IPS DF 4.7 (cell line): ENCODE measurements around the gene CXCL5.
"Not testable (repeated sequence)": the region's sequence is repeated elsewhere in the genome, so short reads cannot be mapped to it uniquely, and the experiment has no call there.

ENCODE experiments used
- DNase-seq: peaks from one replicate; pipeline ENCODE4 v3.0.0-alpha.2; 2013; ENCODE audit warnings: low spot score; ENCODE audit errors: extremely low read depth

Gene CXCL5

DNA sequence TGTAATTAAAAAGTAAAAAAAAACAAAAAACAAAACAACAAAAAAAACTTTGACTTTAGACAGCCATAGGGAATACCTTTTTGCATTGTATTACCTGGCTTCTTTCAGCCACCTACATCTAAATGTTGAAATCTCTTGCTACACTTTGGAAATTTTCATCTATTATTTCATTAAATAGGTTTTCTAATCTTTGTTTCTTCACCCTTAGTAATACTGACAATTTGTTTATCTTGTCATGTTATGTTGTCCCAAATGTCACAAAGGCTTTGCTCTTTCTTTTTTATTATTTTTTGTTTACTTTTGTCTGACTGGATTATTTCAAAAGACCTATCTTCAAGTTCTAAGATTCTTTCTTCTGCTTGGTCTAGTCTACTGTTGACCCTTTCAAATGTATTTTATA lies 24.1 kb downstream of the CXCL5 start:
- DNase-seq, result no peak

DNA sequence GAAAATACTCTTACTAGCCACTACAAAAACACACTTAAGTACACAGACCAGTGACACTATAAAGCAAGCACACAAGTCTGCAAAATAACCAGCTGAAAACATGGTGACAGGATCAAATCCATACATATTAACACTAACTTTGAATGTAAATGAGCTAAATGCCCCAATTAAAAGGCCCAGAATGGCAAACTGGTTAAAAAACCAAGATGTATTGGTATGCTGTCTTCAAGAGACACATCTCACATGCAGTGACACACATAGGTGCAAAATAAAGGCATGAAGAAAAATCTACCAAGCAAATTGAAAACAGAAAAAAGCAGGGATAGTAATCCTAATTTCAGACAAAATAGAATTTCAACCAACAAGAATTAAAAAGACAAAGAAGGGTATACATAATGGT lies 27.5 kb downstream of the CXCL5 start:
- no peak for DNase-seq

DNA sequence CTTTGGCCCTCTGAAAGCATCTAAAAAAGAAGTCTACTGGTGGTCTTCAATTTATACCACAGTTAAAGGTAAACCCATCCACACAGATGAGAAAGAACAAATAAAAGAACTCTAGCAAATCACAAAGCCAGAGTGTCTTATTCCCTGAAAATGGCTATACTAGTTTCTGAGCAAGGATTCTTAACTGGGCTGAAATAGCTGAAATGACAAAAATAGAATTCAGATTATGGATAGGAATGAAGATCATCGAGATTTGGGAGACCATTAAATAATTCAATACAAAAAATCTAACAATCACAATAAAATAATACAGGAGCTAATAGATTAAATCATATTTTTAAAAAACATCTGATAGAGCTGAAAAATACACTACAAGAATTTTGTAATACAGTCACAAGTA lies 28.5 kb downstream of the CXCL5 start:
- no peak for DNase-seq

DNA sequence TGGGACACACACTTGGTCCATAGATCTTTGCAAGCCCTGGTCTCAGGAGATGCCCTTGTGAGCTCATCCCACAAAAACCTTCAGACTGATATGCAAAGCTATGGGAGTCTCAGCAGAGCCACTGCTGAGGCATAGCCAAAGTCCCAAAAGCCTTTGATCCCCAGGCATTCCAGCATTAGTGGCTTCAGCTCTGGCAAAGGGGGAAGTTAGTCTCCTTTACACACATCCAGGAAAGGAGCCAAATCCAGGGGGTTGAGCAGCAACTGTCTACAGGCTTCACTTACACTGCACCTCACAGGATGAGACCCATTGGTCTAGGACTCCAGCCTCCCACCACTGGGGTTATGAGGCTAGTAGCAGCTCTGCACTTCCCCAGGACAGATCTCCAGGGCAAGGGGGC lies 30.6 kb downstream of the CXCL5 start:
- no peak for DNase-seq

DNA sequence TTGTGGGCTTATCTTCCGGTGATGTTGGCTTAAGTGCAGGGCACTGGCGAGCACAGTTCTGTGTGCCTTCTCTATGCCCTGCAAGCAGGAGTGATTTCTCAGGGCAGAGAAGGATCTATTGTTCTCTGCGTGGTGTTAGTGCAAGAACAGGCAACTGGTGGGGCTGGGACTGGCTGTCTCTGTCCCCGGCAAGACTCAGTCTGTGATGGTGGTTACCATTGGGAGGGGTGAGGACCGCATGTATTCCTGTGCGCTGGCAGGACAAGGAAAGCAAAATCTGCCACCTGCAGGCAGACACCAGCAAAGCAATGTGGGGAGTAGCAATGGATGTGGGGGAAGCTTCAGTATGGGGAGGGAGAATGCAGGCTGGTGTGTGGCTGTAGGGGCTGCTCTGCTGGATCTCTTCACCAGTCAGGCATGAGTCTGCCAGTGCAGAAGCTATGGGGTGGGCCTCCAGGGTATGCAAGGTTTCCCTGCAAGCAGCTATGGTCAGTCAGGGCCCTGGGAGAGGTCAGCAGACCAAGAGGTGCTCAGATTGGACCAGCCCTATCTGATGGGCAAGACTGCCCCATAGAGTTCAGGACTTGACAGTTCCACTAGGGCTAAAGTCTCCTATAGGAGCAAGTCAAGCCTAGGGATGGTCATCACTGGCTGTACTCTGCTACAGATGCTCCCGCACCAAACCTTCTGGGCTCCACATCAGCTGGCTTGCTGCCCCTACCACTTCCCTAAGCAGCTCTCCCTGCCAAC lies 33.4 kb downstream of the CXCL5 start:
- DNase-seq, result peak; percentile 56

DNA sequence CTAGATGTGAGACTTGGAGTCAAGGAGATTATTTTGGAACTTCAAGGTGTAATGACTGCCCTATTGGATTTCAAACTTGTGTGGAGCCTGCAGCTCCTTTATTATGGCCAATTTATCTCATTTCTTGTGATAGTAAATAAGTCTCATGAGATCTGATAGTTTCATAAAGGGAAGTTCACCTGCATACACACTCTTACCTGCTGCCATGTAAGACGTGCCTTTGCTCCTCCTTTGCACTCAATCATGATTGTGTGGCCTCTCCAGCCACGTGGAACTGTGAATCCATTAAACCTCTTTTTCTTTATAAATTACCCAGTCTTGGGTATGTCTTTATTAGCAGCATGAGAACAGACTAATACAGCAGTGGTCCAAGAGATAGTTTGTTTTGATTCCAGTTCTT lies 35.8 kb downstream of the CXCL5 start:
- DNase-seq, result no peak

DNA sequence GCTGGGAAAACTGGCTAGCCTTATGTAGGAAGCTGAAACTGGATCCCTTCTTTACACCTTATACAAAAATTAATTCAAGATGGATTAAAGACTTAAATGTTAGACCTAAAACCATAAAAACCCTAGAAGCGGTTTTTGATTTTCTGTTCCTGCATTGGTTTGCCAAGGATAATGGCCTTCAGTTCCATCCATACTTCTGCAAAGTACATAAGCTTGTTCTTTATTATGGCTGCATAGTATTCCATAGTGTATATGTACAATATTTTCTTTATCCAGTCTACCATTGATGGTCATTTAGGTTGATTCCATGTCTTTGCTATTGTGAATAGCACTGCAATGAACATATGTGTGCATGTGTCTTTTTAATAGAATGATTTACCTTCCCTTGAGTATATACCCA lies 39.4 kb downstream of the CXCL5 start:
- DNase-seq, result not testable (repeated sequence)

DNA sequence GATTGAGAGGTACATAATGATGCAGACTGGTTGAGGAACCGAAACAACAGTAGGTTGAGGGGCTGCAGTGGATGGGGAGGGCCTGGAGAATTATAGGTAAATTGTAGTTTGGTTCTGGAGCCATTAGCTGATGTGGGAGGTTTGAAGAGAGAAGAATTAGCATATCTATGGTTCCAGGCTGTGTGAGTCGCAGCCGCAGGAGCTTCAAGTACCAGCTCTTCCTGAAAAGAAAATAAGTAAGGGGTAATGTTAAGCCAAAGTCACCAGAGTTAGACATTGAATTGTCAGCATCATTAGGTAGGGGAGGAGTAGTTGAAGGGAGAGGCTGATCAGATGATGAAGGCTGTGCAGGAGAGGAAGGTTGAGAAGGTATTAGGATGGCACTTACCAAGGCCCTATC lies 46.1 kb downstream of the CXCL5 start:
- DNase-seq, result no peak

DNA sequence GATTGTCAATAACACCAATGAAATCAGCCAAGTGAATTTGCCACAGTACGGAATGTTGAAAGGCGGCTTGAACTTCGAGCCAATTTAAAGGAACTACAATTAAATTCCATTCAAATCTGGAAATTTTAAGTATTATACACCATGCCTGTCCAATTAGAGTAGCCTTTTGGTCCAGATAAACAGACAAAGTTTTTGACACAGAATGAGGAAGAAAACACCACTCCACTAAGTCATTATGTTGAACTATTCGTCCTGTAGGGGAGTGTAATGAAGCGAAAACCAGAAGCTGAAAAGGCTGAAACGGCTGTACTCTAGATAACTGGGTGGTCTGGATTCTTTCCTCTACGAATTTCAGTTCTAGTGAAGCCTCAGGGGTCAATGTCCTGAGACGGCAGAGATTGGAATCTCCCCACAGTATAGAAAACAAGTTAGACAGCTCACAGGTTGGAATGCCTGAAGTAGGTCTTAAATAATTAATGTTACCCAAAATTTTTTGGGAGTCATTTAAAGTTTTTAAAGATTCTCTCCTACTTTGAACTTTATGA lies 48.0 kb downstream of the CXCL5 start:
- DNase-seq, result not testable (repeated sequence)

DNA sequence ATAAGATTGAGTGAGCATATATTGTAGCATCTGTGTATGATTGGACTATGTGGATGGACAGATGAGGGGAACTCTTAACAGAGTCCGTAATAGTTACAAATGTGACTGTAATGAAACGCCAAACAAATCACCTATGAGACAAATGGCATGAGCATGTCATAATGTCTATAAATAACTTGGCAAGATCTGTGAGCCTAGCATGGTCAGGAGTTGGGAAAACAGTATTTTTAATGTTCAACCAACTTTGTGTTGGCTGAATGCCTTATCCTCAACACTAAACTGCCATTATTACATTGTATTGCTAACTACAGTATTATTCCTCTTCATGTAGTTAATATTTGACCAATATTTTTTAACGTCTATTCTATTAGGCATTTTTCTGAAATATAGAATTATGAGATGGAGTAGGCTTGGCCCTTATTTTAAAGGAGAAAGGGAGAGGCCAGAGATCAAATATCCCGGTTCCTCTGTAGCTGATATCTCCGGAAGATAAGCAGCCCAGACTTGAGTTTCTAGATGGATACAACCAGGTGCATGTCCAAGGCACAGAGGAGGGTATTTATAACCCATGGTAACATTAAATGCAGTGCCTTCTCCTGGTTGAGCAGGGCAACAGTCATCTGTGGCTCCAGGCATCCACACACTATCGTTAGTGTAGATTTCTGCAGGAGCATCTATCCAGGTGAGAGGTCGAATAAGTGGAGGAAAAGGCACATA lies 49.3 kb downstream of the CXCL5 start:
- DNase-seq, result no peak

DNA sequence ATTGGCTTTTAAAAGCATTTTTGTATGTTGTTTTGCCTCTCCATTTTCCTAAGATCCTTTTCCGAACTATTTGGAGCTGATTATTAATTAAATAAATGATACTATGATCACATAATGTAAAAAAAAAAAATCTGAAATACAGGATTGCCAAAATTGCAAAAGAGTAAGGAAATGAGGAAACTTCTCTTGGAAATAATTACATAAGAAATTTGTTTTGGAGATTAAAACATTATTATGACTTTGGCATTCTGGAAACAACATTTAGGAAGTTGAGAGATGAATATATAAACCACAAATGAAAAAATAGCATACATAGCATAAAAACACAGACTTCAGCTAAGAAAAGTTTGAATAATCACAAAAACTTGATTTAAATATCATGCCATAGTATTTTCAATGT lies 50.2 kb downstream of the CXCL5 start:
- DNase-seq, result no peak

DNA sequence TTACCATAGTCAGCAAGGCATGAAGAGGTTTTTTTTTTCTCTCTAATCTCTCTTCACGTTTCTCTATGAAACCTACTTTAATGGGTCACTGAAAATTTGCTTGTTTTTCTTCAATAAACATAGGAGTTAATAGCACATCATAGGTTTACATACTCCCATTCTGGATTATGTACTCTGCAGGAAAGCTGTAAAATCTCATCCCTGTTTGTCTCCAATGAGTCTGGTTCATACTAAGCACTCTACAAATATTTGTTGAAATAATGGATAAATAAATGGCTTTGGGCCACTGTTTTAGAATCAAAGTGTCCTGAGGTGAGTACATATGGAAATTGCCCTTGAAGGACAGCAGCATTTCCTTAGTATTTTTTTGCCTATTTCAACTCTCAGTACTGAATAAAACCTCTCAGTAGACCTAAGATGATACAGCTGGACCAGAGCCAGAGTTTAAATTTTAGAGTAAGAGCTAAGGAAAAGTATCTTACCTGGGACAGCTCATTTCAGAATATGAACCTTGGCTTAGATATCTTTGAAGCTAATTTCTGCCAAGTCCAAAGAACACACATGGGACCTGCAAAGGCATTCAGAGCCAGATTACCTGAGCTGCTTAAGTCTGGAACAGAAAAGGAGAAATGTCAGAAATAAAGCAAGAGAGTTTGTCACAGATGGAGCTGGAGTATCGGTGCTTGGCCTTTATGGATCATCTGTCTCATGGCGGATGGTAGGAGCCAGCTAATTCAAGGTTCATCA lies 51.1 kb downstream of the CXCL5 start:
- DNase-seq, result no peak

DNA sequence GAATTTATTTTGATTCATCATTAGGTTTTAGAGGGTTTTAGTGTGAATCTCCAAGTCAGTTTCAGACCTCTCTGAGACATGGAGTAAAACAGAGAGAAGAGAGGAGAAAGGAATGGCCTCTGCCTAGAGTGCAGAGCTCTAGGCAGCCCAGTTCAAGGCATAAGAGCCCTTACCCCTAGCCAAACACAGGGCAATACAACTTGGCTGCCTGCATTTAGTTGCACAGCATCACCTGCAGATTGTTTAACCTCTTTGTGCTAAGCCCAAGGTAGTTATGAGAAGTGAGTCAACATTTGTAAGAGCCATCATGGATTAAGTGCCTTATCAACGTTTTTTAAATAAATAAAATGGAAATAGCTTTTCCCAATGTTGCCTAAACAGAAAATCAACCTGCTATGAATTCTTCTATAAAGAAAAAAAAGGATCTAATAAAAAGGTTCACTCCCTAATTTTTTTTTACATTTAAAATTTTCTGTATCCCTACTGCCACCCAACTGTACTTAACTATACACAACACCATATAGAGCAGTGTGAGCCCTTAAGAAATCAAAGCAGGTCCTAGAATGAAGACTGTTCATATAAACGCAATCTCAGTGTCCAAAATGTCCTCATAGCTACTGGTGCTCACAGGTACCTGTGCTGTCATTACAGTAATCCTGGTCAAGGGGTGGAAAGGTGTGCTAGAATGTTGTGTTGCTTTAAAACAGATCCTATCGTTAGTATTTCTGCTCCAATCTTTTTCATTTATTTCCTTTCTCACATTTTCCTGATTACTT lies 52.6 kb downstream of the CXCL5 start:
- no peak for DNase-seq
